NCI-H1436 (cell line): ENCODE measurements around the gene XYLB.

Experiments used
- DNase-seq: peaks from one replicate; lab custom pipeline; 2025; lab: John Stamatoyannopoulos, UW

The XYLB gene

GRCh38 chr3:38454884-38455638 lies 108.5 kb downstream of the XYLB start:
- DNase-seq = peak; percentile 22

- DNase-seq = no peak
These were observed 109.2 kb downstream of the XYLB start for GRCh38 chr3:38455639-38456430.

- no peak for DNase-seq
These were observed 110.8 kb downstream of the XYLB start for GRCh38 chr3:38457111-38458003.

- DNase-seq = no peak
These were observed 112.4 kb downstream of the XYLB start for GRCh38 chr3:38458796-38459498.

- no peak for DNase-seq
These were observed 113.0 kb downstream of the XYLB start for GRCh38 chr3:38459499-38460048.

GRCh38 chr3:38460377-38461270 lies 114.0 kb downstream of the XYLB start:
- no peak for DNase-seq
